Gastrocnemius medialis (tissue), 4 donors: ENCODE data around the gene RCN2.

Experiments used
- POLR2A ChIP-seq, 2 donors: fragments of 450-650 bp; IDR thresholded peaks; one replicate each; pipeline ENCODE4 v1.6.1; 2017; ENCODE audit warnings: antibody characterized with exemption in 2 of 2, mild to moderate bottlenecking in 2 of 2, moderate library complexity in 2 of 2
- TF ChIP-seq, protein P1 (sequence below), 5 experiments: fragments of 450-650 bp in 3 of 5; fragments of 200-600 bp in 2 of 5; sonication (generic) in 2 of 5; IDR thresholded peaks in 4 of 5; conservative IDR thresholded peaks in 1 of 5; 1 replicate in 4 of 5; 2 replicates in 1 of 5; pipeline ENCODE4 v1.5.1; 2016 to 2019; ENCODE audit warnings: antibody characterized with exemption in 5 of 5, mild to moderate bottlenecking in 3 of 5, moderate library complexity in 3 of 5

DNA sequence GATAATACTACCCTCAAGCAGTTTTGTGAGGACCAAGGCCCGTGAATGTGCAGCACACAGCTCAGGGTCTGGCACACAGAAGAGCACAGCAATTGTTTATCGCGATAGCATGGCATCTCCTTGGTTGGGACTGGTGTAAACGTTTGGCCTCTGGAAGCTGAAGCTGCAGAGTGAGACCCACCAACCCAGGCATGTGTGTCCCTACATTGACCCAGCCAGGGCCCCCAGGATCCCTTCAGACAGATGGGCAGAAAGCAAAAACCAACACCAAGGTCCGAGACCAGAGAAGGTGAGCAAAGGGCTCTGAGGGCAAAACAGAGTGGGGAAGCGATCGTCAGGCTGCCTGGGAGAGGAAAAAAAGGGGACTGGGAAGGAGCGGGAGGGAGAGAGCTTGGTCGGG lies 50.8 kb downstream of the RCN2 start:
- TF ChIP-seq, protein P1, sequence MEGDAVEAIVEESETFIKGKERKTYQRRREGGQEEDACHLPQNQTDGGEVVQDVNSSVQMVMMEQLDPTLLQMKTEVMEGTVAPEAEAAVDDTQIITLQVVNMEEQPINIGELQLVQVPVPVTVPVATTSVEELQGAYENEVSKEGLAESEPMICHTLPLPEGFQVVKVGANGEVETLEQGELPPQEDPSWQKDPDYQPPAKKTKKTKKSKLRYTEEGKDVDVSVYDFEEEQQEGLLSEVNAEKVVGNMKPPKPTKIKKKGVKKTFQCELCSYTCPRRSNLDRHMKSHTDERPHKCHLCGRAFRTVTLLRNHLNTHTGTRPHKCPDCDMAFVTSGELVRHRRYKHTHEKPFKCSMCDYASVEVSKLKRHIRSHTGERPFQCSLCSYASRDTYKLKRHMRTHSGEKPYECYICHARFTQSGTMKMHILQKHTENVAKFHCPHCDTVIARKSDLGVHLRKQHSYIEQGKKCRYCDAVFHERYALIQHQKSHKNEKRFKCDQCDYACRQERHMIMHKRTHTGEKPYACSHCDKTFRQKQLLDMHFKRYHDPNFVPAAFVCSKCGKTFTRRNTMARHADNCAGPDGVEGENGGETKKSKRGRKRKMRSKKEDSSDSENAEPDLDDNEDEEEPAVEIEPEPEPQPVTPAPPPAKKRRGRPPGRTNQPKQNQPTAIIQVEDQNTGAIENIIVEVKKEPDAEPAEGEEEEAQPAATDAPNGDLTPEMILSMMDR (IDR thresholded peaks at IDR 0.05 in 4 of 5, conservative IDR thresholded peaks at IDR 0.05 in 1 of 5), result no peak
- no peak for TF ChIP-seq POLR2A (IDR thresholded peaks at IDR 0.05)
